ENCODE data around the gene EXOC4. TPM values are rescaled to one million over a fixed set of nuclear protein-coding genes. Genes with fewer than 3 reads are reported as not detected.

Gene EXOC4
- total and polyA plus RNA-seq, 2 donors from 2014 or later: 22.8 to 78.7 TPM

DNA sequence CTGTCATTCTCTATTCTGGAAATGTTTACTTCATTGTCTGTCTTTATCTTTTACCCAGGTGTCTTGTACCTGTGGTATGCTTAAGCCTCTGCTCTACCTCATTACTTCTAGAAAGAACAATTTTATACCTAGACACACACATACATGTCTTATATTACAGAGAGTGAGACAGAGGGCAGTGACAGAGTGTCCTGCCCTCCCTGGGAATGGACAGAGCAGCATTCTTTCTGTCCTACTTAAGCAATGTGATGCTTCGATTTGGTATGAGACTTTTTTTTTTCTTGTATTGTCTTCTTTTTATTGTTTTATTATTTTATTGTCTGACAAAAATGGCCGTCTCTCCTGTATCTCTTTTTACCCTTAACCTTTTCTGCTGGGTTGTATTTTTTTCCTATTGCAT is 286.1 kb downstream of the EXOC4 start:
- TF ChIP-seq CTCF (IDR thresholded peaks at IDR 0.05; ENCODE audit: borderline replicate concordance, extremely low read depth, insufficient read depth): no peak
- no peak overlapping the region for H3K9ac ChIP-seq (ENCODE audit: low read length in 3 of 3)
- no peak for FAIRE-seq
- H3K27ac ChIP-seq (ENCODE audit: low read depth in 2 of 2, low read length in 2 of 2): no peak overlapping the region
- intact Hi-C loops (cut with DNase I): no loop called here
- no peaks in the 10 kb centered on the region for H3K27me3 ChIP-seq (ENCODE audit: control insufficient read depth, insufficient read depth, low read length)
- no peaks in the 10 kb centered on the region for H3K9me3 ChIP-seq (ENCODE audit: control insufficient read depth in 2 of 3, insufficient read depth in 1 of 3, low read length in 3 of 3)
- no peaks in the 10 kb centered on the region for H3K36me3 ChIP-seq (ENCODE audit: control insufficient read depth in 2 of 3, insufficient read depth in 3 of 3, low read length in 3 of 3)
- no peak overlapping the region for H3K4me3 ChIP-seq (ENCODE audit: low read length in 3 of 3)
- H3K4me1 ChIP-seq (ENCODE audit: control insufficient read depth in 2 of 3, insufficient read depth in 2 of 3, low read depth in 1 of 3, low read length in 3 of 3): no peaks in the 10 kb centered on the region
- peak in 1 of 5 donors; percentile 22 for DNase-seq

DNA sequence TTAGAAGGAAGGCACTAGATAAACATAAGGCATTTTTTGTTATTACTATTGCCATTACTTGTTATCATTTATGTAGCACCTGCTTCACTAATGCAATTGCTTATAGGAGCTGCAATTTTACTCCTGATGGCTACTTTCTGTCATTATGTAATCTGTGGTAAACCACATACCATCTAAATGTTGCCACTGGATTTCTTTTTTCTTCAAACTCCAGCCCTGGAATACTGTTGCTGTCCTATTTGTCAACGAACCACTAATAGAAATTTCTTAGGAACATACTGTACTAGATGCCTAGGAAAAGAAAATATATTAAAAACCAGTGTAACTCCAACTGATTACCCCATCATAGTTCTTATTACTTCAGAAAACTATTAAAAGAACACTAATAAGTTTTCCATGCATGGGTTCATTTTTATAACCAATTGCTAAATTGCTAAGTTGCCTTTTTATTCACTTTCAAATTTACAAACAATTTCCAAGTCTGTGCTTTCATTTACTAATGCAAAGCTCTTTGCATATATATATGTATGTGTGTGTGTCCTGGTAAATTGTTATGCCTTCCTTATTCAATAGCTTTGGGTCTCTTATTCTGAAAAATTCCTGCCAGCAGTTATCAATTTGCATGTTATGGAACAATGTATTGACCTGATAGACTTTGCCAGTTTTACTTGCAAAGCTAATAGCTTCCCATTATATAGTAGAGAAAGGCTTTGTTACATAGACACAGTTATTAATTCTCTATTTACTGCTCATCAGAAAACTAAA is 287.4 kb downstream of the EXOC4 start:
- Histone ChIP-seq H3K27ac (ENCODE audit: low read depth in 2 of 2, low read length in 2 of 2) (no peak overlapping the region), H3K27me3 (ENCODE audit: control insufficient read depth, insufficient read depth, low read length) (no peaks in the 10 kb centered on the region), H3K4me3 (ENCODE audit: low read length in 3 of 3) (no peak overlapping the region), H3K4me1 (ENCODE audit: control insufficient read depth in 2 of 3, insufficient read depth in 2 of 3, low read depth in 1 of 3, low read length in 3 of 3) (no peaks in the 10 kb centered on the region), H3K36me3 (ENCODE audit: control insufficient read depth in 2 of 3, insufficient read depth in 3 of 3, low read length in 3 of 3) (no peaks in the 10 kb centered on the region), H3K9ac (ENCODE audit: low read length in 3 of 3) (no peak overlapping the region), H3K9me3 (ENCODE audit: control insufficient read depth in 2 of 3, insufficient read depth in 1 of 3, low read length in 3 of 3) (no peaks in the 10 kb centered on the region)
- intact Hi-C loops (cut with DNase I): no loop called here
- TF ChIP-seq CTCF (IDR thresholded peaks at IDR 0.05; ENCODE audit: borderline replicate concordance, extremely low read depth, insufficient read depth): no peak
- FAIRE-seq: no peak
- no peak for DNase-seq

DNA sequence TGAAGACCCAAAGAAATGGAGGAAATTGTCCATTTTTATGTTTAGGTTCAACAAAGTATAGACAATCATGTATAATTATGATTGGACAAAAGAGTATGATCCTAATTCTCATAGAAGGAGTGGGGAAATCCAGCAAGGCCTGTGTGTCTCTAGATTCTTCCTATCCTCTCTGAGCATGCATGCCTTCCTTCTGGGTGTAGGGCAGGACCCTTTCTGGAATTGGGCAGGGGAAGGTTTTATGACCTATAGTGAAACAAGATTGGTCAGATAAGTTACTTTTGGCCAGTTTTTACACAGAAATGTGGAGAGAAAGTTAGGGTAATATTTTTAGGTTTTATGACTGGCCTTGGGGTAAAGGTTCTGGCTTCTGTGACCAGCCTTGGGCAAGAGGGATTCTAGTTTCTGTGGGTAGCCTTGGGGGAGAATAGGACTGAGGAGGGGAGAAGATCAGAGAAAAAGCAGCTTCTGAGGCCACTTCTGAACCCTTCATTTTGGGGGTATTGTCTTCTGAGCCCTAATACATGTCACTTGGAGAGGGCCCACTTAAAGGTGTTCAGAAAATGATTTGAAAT is 289.4 kb downstream of the EXOC4 start:
- no peak for FAIRE-seq
- Histone ChIP-seq H3K27ac (ENCODE audit: low read depth in 2 of 2, low read length in 2 of 2) (no peak overlapping the region), H3K4me3 (ENCODE audit: low read length in 3 of 3) (no peak overlapping the region), H3K4me1 (ENCODE audit: control insufficient read depth in 2 of 3, insufficient read depth in 2 of 3, low read depth in 1 of 3, low read length in 3 of 3) (no peaks in the 10 kb centered on the region), H3K9ac (ENCODE audit: low read length in 3 of 3) (no peak overlapping the region), H3K36me3 (ENCODE audit: control insufficient read depth in 2 of 3, insufficient read depth in 3 of 3, low read length in 3 of 3) (no peaks in the 10 kb centered on the region), H3K27me3 (ENCODE audit: control insufficient read depth, insufficient read depth, low read length) (no peaks in the 10 kb centered on the region), H3K9me3 (ENCODE audit: control insufficient read depth in 2 of 3, insufficient read depth in 1 of 3, low read length in 3 of 3) (no peaks in the 10 kb centered on the region)
- no peak for DNase-seq
- TF ChIP-seq CTCF (IDR thresholded peaks at IDR 0.05; ENCODE audit: borderline replicate concordance, extremely low read depth, insufficient read depth): no peak
- intact Hi-C loops (cut with DNase I): no loop called here

All from kidney (tissue), 14 donors.